H9 (cell line): ENCODE data around the gene SH2D6. TPM values are rescaled to one million over a fixed set of nuclear protein-coding genes. Genes with fewer than 3 reads are reported as not detected.

Experiments used
- DNase-seq: peaks from one replicate; pipeline ENCODE4 v3.0.0-alpha.2; 2017
- H2AFZ ChIP-seq: one replicate; pipeline ENCODE4 v1.6.1; 2013; ENCODE audit warnings: mild to moderate bottlenecking, low read length, control low read depth, moderate library complexity
- H2AK5ac ChIP-seq: 2 replicates; pipeline ENCODE4 v1.6.1; 2013; ENCODE audit warnings: low read length, control low read depth, mixed read lengths; ENCODE audit not compliant: insufficient read length
- H2BK120ac ChIP-seq: one replicate; pipeline ENCODE4 v1.6.1; 2013; ENCODE audit warnings: low read depth, mild to moderate bottlenecking, low read length, control low read depth, inconsistent platforms; ENCODE audit not compliant: poor library complexity, severe bottlenecking
- H2BK12ac ChIP-seq: 2 replicates; pipeline ENCODE4 v1.6.1; 2013; ENCODE audit warnings: low read length, control low read depth, mixed read lengths, low read depth; ENCODE audit not compliant: insufficient read length
- H2BK15ac ChIP-seq: 2 replicates; pipeline ENCODE4 v1.6.1; 2013; ENCODE audit warnings: low read depth, low read length, control low read depth
- H2BK20ac ChIP-seq: one replicate; pipeline ENCODE4 v1.6.1; 2013; ENCODE audit warnings: low read depth, mild to moderate bottlenecking, low read length, control low read depth, inconsistent platforms; ENCODE audit not compliant: poor library complexity, severe bottlenecking
- H2BK5ac ChIP-seq: 2 replicates; pipeline ENCODE4 v1.6.1; 2013; ENCODE audit warnings: low read length, control low read depth, mixed read lengths; ENCODE audit not compliant: insufficient read length
- H3K14ac ChIP-seq: 2 replicates; pipeline ENCODE4 v1.6.1; 2013; ENCODE audit warnings: low read length, control low read depth; ENCODE audit not compliant: insufficient read depth
- H3K18ac ChIP-seq: 2 replicates; pipeline ENCODE4 v1.6.1; 2013; ENCODE audit warnings: low read depth, mild to moderate bottlenecking, mixed read lengths, low read length, control low read depth; ENCODE audit not compliant: insufficient read length
- H3K23ac ChIP-seq: 2 replicates; pipeline ENCODE4 v1.6.1; 2013; ENCODE audit warnings: low read length, control low read depth, mixed read lengths, low read depth; ENCODE audit not compliant: insufficient read length
- H3K23me2 ChIP-seq: 2 replicates; pipeline ENCODE4 v1.6.1; 2013; ENCODE audit warnings: low read depth, mild to moderate bottlenecking, mixed read lengths, low read length, control low read depth; ENCODE audit not compliant: insufficient read length, poor library complexity, severe bottlenecking
- H3K27ac ChIP-seq: 2 replicates; pipeline ENCODE4 v1.5.1; 2013; ENCODE audit warnings: low read length, control low read depth, mixed read lengths, low read depth; ENCODE audit not compliant: insufficient read length
- H3K27me3 ChIP-seq: 2 replicates; pipeline ENCODE4 v1.6.1; 2013; ENCODE audit warnings: low read length, control low read depth, inconsistent platforms; ENCODE audit not compliant: insufficient read depth
- H3K4ac ChIP-seq: 2 replicates; pipeline ENCODE4 v1.6.1; 2013; ENCODE audit warnings: low read depth, mild to moderate bottlenecking, control low read depth, inconsistent platforms, low read length, moderate library complexity
- H3K4me1 ChIP-seq: 2 replicates; pipeline ENCODE4 v1.6.1; 2013; ENCODE audit warnings: low read length, control low read depth, inconsistent platforms; ENCODE audit not compliant: insufficient read depth
- H3K4me2 ChIP-seq: 2 replicates; pipeline ENCODE4 v1.6.1; 2013; ENCODE audit warnings: low read length, control low read depth, mixed read lengths; ENCODE audit not compliant: insufficient read length, insufficient read depth
- H3K56ac ChIP-seq: 2 replicates; pipeline ENCODE4 v1.6.1; 2013; ENCODE audit warnings: low read depth, mild to moderate bottlenecking, mixed read lengths, low read length, control low read depth; ENCODE audit not compliant: insufficient read length
- H3K79me1 ChIP-seq: 2 replicates; pipeline ENCODE4 v1.6.1; 2013; ENCODE audit warnings: low read depth, mild to moderate bottlenecking, moderate library complexity, low read length, control low read depth, inconsistent platforms; ENCODE audit not compliant: insufficient read depth, poor library complexity, severe bottlenecking
- H3K79me2 ChIP-seq: 2 replicates; pipeline ENCODE4 v1.6.1; 2013; ENCODE audit warnings: low read length, control low read depth, inconsistent platforms; ENCODE audit not compliant: insufficient read depth
- H3K9ac ChIP-seq: 2 replicates; pipeline ENCODE4 v1.6.1; 2013; ENCODE audit warnings: low read length, control low read depth, mixed read lengths; ENCODE audit not compliant: insufficient read length; ENCODE audit errors: extremely low read depth
- H3K9me3 ChIP-seq: one replicate; pipeline ENCODE4 v1.6.1; 2013; ENCODE audit warnings: low read depth, low read length, inconsistent platforms; ENCODE audit not compliant: control insufficient read depth
- H3T11ph ChIP-seq: one replicate; pipeline ENCODE4 v1.6.1; 2013; ENCODE audit warnings: mild to moderate bottlenecking, low read length, control low read depth, inconsistent platforms
- H4K20me1 ChIP-seq: one replicate; pipeline ENCODE4 v1.6.1; 2013; ENCODE audit not compliant: control insufficient read depth, insufficient read length, insufficient read depth
- H4K5ac ChIP-seq: 2 replicates; pipeline ENCODE4 v1.6.1; 2013; ENCODE audit warnings: low read depth, mild to moderate bottlenecking, mixed read lengths, low read length, control low read depth; ENCODE audit not compliant: insufficient read length
- H4K8ac ChIP-seq: replicated peaks from 2 replicates; pipeline ENCODE4 v1.6.1; 2013; ENCODE audit warnings: low read length, control low read depth, mixed read lengths, low read depth; ENCODE audit not compliant: insufficient read length
- H4K91ac ChIP-seq: 2 replicates; pipeline ENCODE4 v1.6.1; 2013; ENCODE audit warnings: low read depth, mild to moderate bottlenecking, moderate library complexity, mixed read lengths, low read length, control low read depth; ENCODE audit not compliant: insufficient read length
- H3K27ac Mint-ChIP-seq, 3 experiments: 2 replicates in 2 of 3; 3 replicates in 1 of 3; pipeline ENCODE4 v1.8.0; 2020 to 2021; ENCODE audit warnings: mixed read lengths in 3 of 3, mild to moderate bottlenecking in 1 of 3, moderate library complexity in 1 of 3
- H3K27me3 Mint-ChIP-seq: 2 replicates; pipeline ENCODE4 v1.8.0; 2021; ENCODE audit warnings: low read depth, mild to moderate bottlenecking, moderate library complexity, mixed read lengths
- H3K36me3 Mint-ChIP-seq, 3 experiments: 2 replicates in 2 of 3; 3 replicates in 1 of 3; pipeline ENCODE4 v1.8.0; 2020 to 2021; ENCODE audit warnings: low read depth in 3 of 3, mixed read lengths in 3 of 3; ENCODE audit not compliant: insufficient read depth in 1 of 3
- H3K4me1 Mint-ChIP-seq, 2 experiments: 2 replicates each; pipeline ENCODE4 v1.8.0; 2020; ENCODE audit warnings: mixed read lengths in 2 of 2
- H3K4me3 Mint-ChIP-seq, 2 experiments: 2 replicates in 1 of 2; 3 replicates in 1 of 2; pipeline ENCODE4 v1.8.0; 2020 to 2021; ENCODE audit warnings: mild to moderate bottlenecking in 2 of 2, mixed read lengths in 2 of 2, moderate library complexity in 1 of 2
- H3K9me3 Mint-ChIP-seq, 2 experiments: 2 replicates in 1 of 2; 3 replicates in 1 of 2; pipeline ENCODE4 v1.8.0; 2020; ENCODE audit warnings: mild to moderate bottlenecking in 2 of 2, mixed read lengths in 2 of 2, moderate library complexity in 1 of 2
- WGBS: extraction: QIAGEN DNeasy Blood & Tissue Kit; methylation state at CpG from one replicate; pipeline ENCODE4 v1.1.7; 2013; ENCODE audit warnings: missing lambda C conversion rate, low lambda C conversion rate, mixed read lengths; ENCODE audit not compliant: insufficient read length; ENCODE audit errors: extremely low coverage; 5-methylcytosine and 5-hydroxymethylcytosine counted together
- total RNA-seq: library from RNA; stranded (reverse); gene quantifications from 2 replicates; pipeline ENCODE4 v1.2.1, GENCODE V29; 2021
- TF ChIP-seq, protein P1 (sequence below): fragments of 200-600 bp; sonication (generic); conservative IDR thresholded peaks from 3 replicates; pipeline ENCODE4 v1.8.0; 2021; ENCODE audit warnings: antibody characterized with exemption, mild to moderate bottlenecking

The SH2D6 gene
- total RNA-seq, 1 experiment from 2014 or later: 0.61 TPM

DNA sequence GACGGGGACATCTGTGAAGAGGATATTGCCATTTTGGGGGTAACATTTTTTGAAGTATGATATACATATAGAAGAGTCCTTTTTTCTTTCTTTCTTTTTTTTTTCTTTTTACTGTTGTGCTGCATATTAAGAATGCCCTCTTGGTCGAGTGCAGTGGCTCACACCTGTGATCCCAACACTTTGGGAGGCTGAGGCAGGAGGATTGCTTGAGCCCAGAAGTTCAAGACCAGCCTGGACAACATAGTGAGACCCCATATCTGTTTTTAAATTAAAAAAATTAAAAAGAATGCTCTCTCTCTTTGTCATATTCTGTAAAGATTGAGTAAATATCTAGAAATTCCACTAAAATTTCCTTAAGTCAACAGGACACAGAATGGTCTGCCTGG, 3.6 kb downstream of the SH2D6 start:
- no peak overlapping the region for H3T11ph ChIP-seq
- H3K4me2 ChIP-seq: no peak overlapping the region
- no peaks in the 10 kb centered on the region for H3K27me3 ChIP-seq
- H3K18ac ChIP-seq: no peak overlapping the region
- Mint-ChIP-seq H3K9me3 (no peaks in the 10 kb centered on the region), H3K4me3 (0 out of 5 replicates have a peak overlapping the region, but pooled peaks of 1 of the 2 experiments have one; percentile 6), H3K27ac (no peak overlapping the region), H3K36me3 (no peaks in the 10 kb centered on the region), H3K4me1 (peaks cover 26 to 27% of the 10 kb centered on the region in 2 experiments), H3K27me3 (peaks cover 13% of the 10 kb centered on the region)
- H3K79me1 ChIP-seq: no peaks in the 10 kb centered on the region
- H2BK20ac ChIP-seq: no peak overlapping the region
- peaks cover 2% of the 10 kb centered on the region for H4K20me1 ChIP-seq
- no peaks in the 10 kb centered on the region for H3K9me3 ChIP-seq
- H2BK12ac ChIP-seq: no peak overlapping the region
- TF ChIP-seq, protein P1, sequence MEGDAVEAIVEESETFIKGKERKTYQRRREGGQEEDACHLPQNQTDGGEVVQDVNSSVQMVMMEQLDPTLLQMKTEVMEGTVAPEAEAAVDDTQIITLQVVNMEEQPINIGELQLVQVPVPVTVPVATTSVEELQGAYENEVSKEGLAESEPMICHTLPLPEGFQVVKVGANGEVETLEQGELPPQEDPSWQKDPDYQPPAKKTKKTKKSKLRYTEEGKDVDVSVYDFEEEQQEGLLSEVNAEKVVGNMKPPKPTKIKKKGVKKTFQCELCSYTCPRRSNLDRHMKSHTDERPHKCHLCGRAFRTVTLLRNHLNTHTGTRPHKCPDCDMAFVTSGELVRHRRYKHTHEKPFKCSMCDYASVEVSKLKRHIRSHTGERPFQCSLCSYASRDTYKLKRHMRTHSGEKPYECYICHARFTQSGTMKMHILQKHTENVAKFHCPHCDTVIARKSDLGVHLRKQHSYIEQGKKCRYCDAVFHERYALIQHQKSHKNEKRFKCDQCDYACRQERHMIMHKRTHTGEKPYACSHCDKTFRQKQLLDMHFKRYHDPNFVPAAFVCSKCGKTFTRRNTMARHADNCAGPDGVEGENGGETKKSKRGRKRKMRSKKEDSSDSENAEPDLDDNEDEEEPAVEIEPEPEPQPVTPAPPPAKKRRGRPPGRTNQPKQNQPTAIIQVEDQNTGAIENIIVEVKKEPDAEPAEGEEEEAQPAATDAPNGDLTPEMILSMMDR: no peak
- no peak overlapping the region for H3K9ac ChIP-seq
- no peak overlapping the region for H3K56ac ChIP-seq
- H2AK5ac ChIP-seq: no peak overlapping the region
- peaks cover 6% of the 10 kb centered on the region for H3K23me2 ChIP-seq
- no peak overlapping the region for H3K14ac ChIP-seq
- no peak overlapping the region for H4K91ac ChIP-seq
- no peak overlapping the region for H2BK15ac ChIP-seq
- no peak overlapping the region for H4K8ac ChIP-seq
- H4K5ac ChIP-seq: no peak overlapping the region
- H2AFZ ChIP-seq: no peak overlapping the region
- H3K27ac ChIP-seq: no peak overlapping the region
- H2BK5ac ChIP-seq: no peak overlapping the region
- no CpG with 5 or more reads among the region's 2 CpGs for WGBS
- no peak for DNase-seq
- H3K4ac ChIP-seq: no peak overlapping the region
- H3K79me2 ChIP-seq: no peaks in the 10 kb centered on the region
- H3K23ac ChIP-seq: no peak overlapping the region
- H2BK120ac ChIP-seq: no peak overlapping the region
- peaks cover 4% of the 10 kb centered on the region; the same call in 1 of the 2 replicates for H3K4me1 ChIP-seq
